ENCODE data around the gene FHOD1. TPM values are rescaled to one million over a fixed set of nuclear protein-coding genes. Genes with fewer than 3 reads are reported as not detected.
A peak's percentile ranks its signal among the peaks of the same experiment; 100 is the strongest.

Gene FHOD1
- total RNA-seq, 1 donor from 2014 or later: 47.5 TPM

- no peak for DNase-seq (ENCODE audit: extremely low read depth, low read depth, low spot score)
Measured at GRCh38 chr16:67236563-67237395, 10.5 kb downstream of the FHOD1 start.

GRCh38 chr16:67235816-67236562, 11.3 kb downstream of the FHOD1 start:
- DNase-seq (ENCODE audit: extremely low read depth, low read depth, low spot score): no peak

- DNase-seq (ENCODE audit: extremely low read depth, low read depth, low spot score): no peak
Measured at GRCh38 chr16:67234180-67234597, 13.1 kb downstream of the FHOD1 start.

GRCh38 chr16:67233596-67233995, 13.7 kb downstream of the FHOD1 start:
- no peak for DNase-seq (ENCODE audit: extremely low read depth, low read depth, low spot score)

- DNase-seq (ENCODE audit: extremely low read depth, low read depth, low spot score): no peak
Measured at GRCh38 chr16:67230809-67231660, 16.2 kb downstream of the FHOD1 start.

- DNase-seq (ENCODE audit: extremely low read depth, low read depth, low spot score): no peak
Measured at GRCh38 chr16:67229906-67230808, 17.1 kb downstream of the FHOD1 start.

GRCh38 chr16:67228905-67229304, 18.4 kb downstream of the FHOD1 start:
- no peak for DNase-seq (ENCODE audit: extremely low read depth, low read depth, low spot score)

GRCh38 chr16:67228034-67228785, 19.1 kb downstream of the FHOD1 start:
- no peak for DNase-seq (ENCODE audit: extremely low read depth, low read depth, low spot score)

GRCh38 chr16:67227567-67227921, 19.7 kb downstream of the FHOD1 start:
- no peak for DNase-seq (ENCODE audit: extremely low read depth, low read depth, low spot score)

GRCh38 chr16:67226804-67227566, 20.3 kb downstream of the FHOD1 start, which contains the start of gene TMEM208:
Gene TMEM208, plus strand, starts transcription at chr16:67227130. Its CDS starts 89 bp downstream, at chr16:67227219.
- DNase-seq (ENCODE audit: extremely low read depth, low read depth, low spot score): peak; percentile 64

GRCh38 chr16:67226295-67226803, 20.9 kb downstream of the FHOD1 start:
- no peak for DNase-seq (ENCODE audit: extremely low read depth, low read depth, low spot score)

GRCh38 chr16:67223992-67224391, 23.3 kb downstream of the FHOD1 start:
- DNase-seq (ENCODE audit: extremely low read depth, low read depth, low spot score): no peak

- no peak for DNase-seq (ENCODE audit: extremely low read depth, low read depth, low spot score)
Measured at GRCh38 chr16:67216612-67217490, 30.4 kb downstream of the FHOD1 start.

- no peak for DNase-seq (ENCODE audit: extremely low read depth, low read depth, low spot score)
Measured at GRCh38 chr16:67215706-67216105, 31.6 kb downstream of the FHOD1 start.

- no peak for DNase-seq (ENCODE audit: extremely low read depth, low read depth, low spot score)
Measured at GRCh38 chr16:67213197-67214019, 33.9 kb downstream of the FHOD1 start.

- DNase-seq (ENCODE audit: extremely low read depth, low read depth, low spot score): no peak
Measured at GRCh38 chr16:67212766-67213165, 34.5 kb downstream of the FHOD1 start.
